Body of pancreas (tissue), 4 donors: ENCODE data around the gene SLC10A1. TPM values are rescaled to one million over a fixed set of nuclear protein-coding genes. Genes with fewer than 3 reads are reported as not detected.

Source experiments
- ATAC-seq: fragments of 150-250 bp; one replicate; pipeline ENCODE4 v1.9.1; 2016
- DNase-seq, 4 donors: peaks; one replicate each; pipeline ENCODE4 v3.0.0-alpha.2; 2019
- H3K27ac ChIP-seq, 4 donors: fragments of 200-600 bp; sonication (generic); 1 replicate in 3 of 4; 2 replicates in 1 of 4; pipeline versions ENCODE4 v1.5.1 to v1.6.1; 2016 to 2019; ENCODE audit warnings: mild to moderate bottlenecking in 1 of 4, mixed read lengths in 1 of 4, moderate library complexity in 1 of 4
- H3K27me3 ChIP-seq, 2 donors: fragments of 200-600 bp; sonication (generic); one replicate each; pipeline ENCODE4 v1.6.0; 2016; ENCODE audit warnings: mild to moderate bottlenecking in 1 of 2
- H3K36me3 ChIP-seq, 2 donors: fragments of 200-600 bp; sonication (generic); replicated peaks in 1 of 2; 2 replicates each; pipeline ENCODE4 v1.5.1; 2016; ENCODE audit warnings: low read depth in 2 of 2; ENCODE audit not compliant: insufficient read depth in 1 of 2
- H3K4me1 ChIP-seq: fragments of 200-600 bp; sonication (generic); one replicate; pipeline ENCODE4 v1.6.0; 2016
- H3K4me3 ChIP-seq, 2 donors: fragments of 200-600 bp; sonication (generic); 1 replicate in 1 of 2; 2 replicates in 1 of 2; pipeline ENCODE4 v1.5.1; 2016 to 2019
- H3K9me3 ChIP-seq, 3 donors: fragments of 200-600 bp; sonication (generic); 1 replicate in 2 of 3; 2 replicates in 1 of 3; pipeline ENCODE4 v1.5.1; 2016
- CTCF ChIP-seq, 7 experiments: fragments of 450-650 bp in 4 of 7; fragments of 200-600 bp in 3 of 7; sonication (generic) in 3 of 7; IDR thresholded peaks; one replicate each; pipeline ENCODE4 v1.5.1; 2016 to 2019; ENCODE audit warnings: antibody characterized with exemption in 7 of 7
- POLR2A ChIP-seq, 3 donors: fragments of 450-650 bp; IDR thresholded peaks; one replicate each; pipeline ENCODE4 v1.6.1; 2016; ENCODE audit warnings: antibody characterized with exemption in 3 of 3, mild to moderate bottlenecking in 2 of 3
- WGBS, 2 donors: methylation state at CpG; one replicate each; pipeline ENCODE4 v1.1.5; 2017; 5-methylcytosine and 5-hydroxymethylcytosine counted together
- intact Hi-C: fragments of 100-400 bp; cut with DNase I; formaldehyde crosslinking; loops from one replicate; pipeline ENCODE4 v1.15.1; 2023
- total RNA-seq, 2 donors: library from RNA; depleted of rRNA; stranded (reverse); fragments of >200 nt; gene quantifications; one replicate each; pipeline ENCODE4 v1.1.0, GENCODE V29; 2016

SLC10A1 gene
- total RNA-seq, 2 donors from 2014 or later = not detected

GRCh38 chr14:69842686-69843420 is 45.8 kb upstream of the SLC10A1 start:
- Histone ChIP-seq H3K4me3 (no peak overlapping the region), H3K27me3 (no peaks in the 10 kb centered on the region), H3K36me3 (no peaks in the 10 kb centered on the region), H3K27ac (no peak overlapping the region), H3K9me3 (no peaks in the 10 kb centered on the region), H3K4me1 (no peaks in the 10 kb centered on the region)
- intact Hi-C loops = no loop called here
- ATAC-seq (no peak), DNase-seq (peak in 1 of 4 donors; percentile 5)
- 62 to 67% methylated on average over 13 of the region's 13 CpGs for WGBS, 2 donors
- no peak for TF ChIP-seq CTCF (IDR thresholded peaks at IDR 0.05)
- TF ChIP-seq POLR2A (IDR thresholded peaks at IDR 0.05) = no peak

GRCh38 chr14:69841656-69842055 is 44.6 kb upstream of the SLC10A1 start:
- no peaks in the 10 kb centered on the region for H3K4me1 ChIP-seq
- no peak for DNase-seq
- WGBS, 2 donors = 46 to 52% methylated on average over 5 of the region's 5 CpGs
- H3K4me3 ChIP-seq = no peak overlapping the region
- no peak overlapping the region for H3K27ac ChIP-seq
- ATAC-seq = no peak
- no peaks in the 10 kb centered on the region for H3K27me3 ChIP-seq
- intact Hi-C loops = no loop called here
- TF ChIP-seq POLR2A (IDR thresholded peaks at IDR 0.05) (no peak), CTCF (IDR thresholded peaks at IDR 0.05) (no peak)
- no peaks in the 10 kb centered on the region for H3K36me3 ChIP-seq
- H3K9me3 ChIP-seq = no peaks in the 10 kb centered on the region

GRCh38 chr14:69839661-69840060 is 42.6 kb upstream of the SLC10A1 start:
- no peaks in the 10 kb centered on the region for H3K9me3 ChIP-seq
- H3K4me3 ChIP-seq = no peak overlapping the region
- intact Hi-C loops = no loop called here
- no peaks in the 10 kb centered on the region for H3K27me3 ChIP-seq
- no peak overlapping the region for H3K27ac ChIP-seq
- 79 to 83% methylated on average over 3 of the region's 3 CpGs for WGBS, 2 donors
- ATAC-seq (no peak), DNase-seq (no peak)
- H3K36me3 ChIP-seq = no peaks in the 10 kb centered on the region
- TF ChIP-seq CTCF (IDR thresholded peaks at IDR 0.05) (no peak), POLR2A (IDR thresholded peaks at IDR 0.05) (no peak)
- H3K4me1 ChIP-seq = no peaks in the 10 kb centered on the region

- Histone ChIP-seq H3K27me3 (no peaks in the 10 kb centered on the region), H3K9me3 (no peaks in the 10 kb centered on the region), H3K4me1 (no peaks in the 10 kb centered on the region), H3K27ac (no peak overlapping the region), H3K36me3 (no peaks in the 10 kb centered on the region), H3K4me3 (no peak overlapping the region)
- no peak for ATAC-seq
- intact Hi-C loops = no loop called here
- 72 to 85% methylated on average over 3 of the region's 3 CpGs for WGBS, 2 donors
- TF ChIP-seq CTCF (IDR thresholded peaks at IDR 0.05) = no peak
- TF ChIP-seq POLR2A (IDR thresholded peaks at IDR 0.05) = no peak
- no peak for DNase-seq
Observed at GRCh38 chr14:69838881-69839416, 41.9 kb upstream of the SLC10A1 start.

GRCh38 chr14:69828879-69829278 is 31.8 kb upstream of the SLC10A1 start:
- H3K27ac ChIP-seq = no peak overlapping the region
- no peaks in the 10 kb centered on the region for H3K9me3 ChIP-seq
- no peak overlapping the region for H3K4me3 ChIP-seq
- DNase-seq (no peak), ATAC-seq (no peak)
- no peaks in the 10 kb centered on the region for H3K36me3 ChIP-seq
- 63 to 91% methylated on average over 4 of the region's 4 CpGs for WGBS, 2 donors
- TF ChIP-seq POLR2A (IDR thresholded peaks at IDR 0.05) (no peak), CTCF (IDR thresholded peaks at IDR 0.05) (no peak)
- H3K4me1 ChIP-seq = no peaks in the 10 kb centered on the region
- intact Hi-C loops = no loop called here
- H3K27me3 ChIP-seq = no peaks in the 10 kb centered on the region
